Heart right ventricle (tissue), 16 donors: Measurements from ENCODE around the gene REEP1. TPM values are rescaled to one million over a fixed set of nuclear protein-coding genes. Genes with fewer than 3 reads are reported as not detected.

ENCODE experiments used
- ATAC-seq, 8 donors: fragments of 200-7000 bp; cut with Tn5 transposase; one replicate each; pipeline ENCODE4 v1.9.1; 2020; ENCODE audit warnings: mild to moderate bottlenecking in 8 of 8, moderate library complexity in 8 of 8, moderate number of reproducible peaks in 1 of 8
- DNase-seq, 2 donors: peaks; one replicate each; pipeline ENCODE4 v3.0.0-alpha.2; 2020
- H3K27ac ChIP-seq, 10 donors: fragments of 200-600 bp; sonication (generic) in 2 of 10; one replicate each; pipeline versions ENCODE4 v1.5.0 to v1.8.0; 2020 to 2022; ENCODE audit warnings: mild to moderate bottlenecking in 3 of 10
- H3K27me3 ChIP-seq, 7 donors: fragments of 200-600 bp; one replicate each; pipeline ENCODE4 v1.8.0; 2021 to 2022; ENCODE audit warnings: mild to moderate bottlenecking in 2 of 7
- H3K36me3 ChIP-seq, 9 donors: fragments of 200-600 bp; sonication (generic) in 1 of 9; one replicate each; pipeline versions ENCODE4 v1.5.0 to v1.8.0; 2020 to 2022; ENCODE audit warnings: mild to moderate bottlenecking in 2 of 9
- H3K4me1 ChIP-seq, 9 donors: fragments of 200-600 bp; sonication (generic) in 1 of 9; one replicate each; pipeline versions ENCODE4 v1.5.0 to v1.8.0; 2020 to 2022; ENCODE audit warnings: mild to moderate bottlenecking in 4 of 9
- H3K4me3 ChIP-seq, 10 donors: fragments of 200-600 bp; sonication (generic) in 2 of 10; one replicate each; pipeline versions ENCODE4 v1.5.0 to v1.8.0; 2020 to 2022; ENCODE audit warnings: mild to moderate bottlenecking in 7 of 10, moderate library complexity in 2 of 10
- H3K9me3 ChIP-seq, 11 donors: fragments of 200-600 bp in 10 of 11; sonication (generic) in 2 of 11; one replicate each; pipeline versions ENCODE4 v1.5.0 to v1.8.0; 2013 to 2022; ENCODE audit warnings: mild to moderate bottlenecking in 2 of 11, control low read depth in 1 of 11, moderate library complexity in 1 of 11
- CTCF ChIP-seq, 9 donors: fragments of 200-600 bp; sonication (generic) in 2 of 9; IDR thresholded peaks; one replicate each; pipeline versions ENCODE4 v1.5.0 to v1.8.0; 2021 to 2022; ENCODE audit warnings: antibody characterized with exemption in 9 of 9, mild to moderate bottlenecking in 5 of 9, moderate library complexity in 1 of 9
- WGBS, 2 donors: extraction: QIAGEN DNeasy Blood & Tissue Kit; methylation state at CpG; one replicate each; pipeline ENCODE4 v1.1.7; 2013; ENCODE audit warnings: inconsistent platforms in 1 of 2; 5-methylcytosine and 5-hydroxymethylcytosine counted together
- intact Hi-C, 10 donors: fragments of 100-400 bp; cut with DNase I; formaldehyde crosslinking; loops; one replicate each; pipeline versions ENCODE4 v1.11.1 to v1.14.2; 2022
- polyA plus RNA-seq, 2 donors: library from polyadenylated mRNA; stranded (reverse); fragments of 200-250 nt; gene quantifications; one replicate each; pipeline ENCODE4 v1.2.3, GENCODE V29; 2013
- total RNA-seq, 10 donors: library from RNA; stranded (reverse); fragmentation: NEBNext Ultra II Directional in 3 of 10; extraction: Animal tissue kit (Norgen Biotek cat#: 25700) in 3 of 10; gene quantifications; one replicate each; pipeline versions ENCODE4 v1.2.1 to v1.2.4, GENCODE V29; 2021 to 2023
- donor health status: Arrhythmogenic right ventricular cardiomyopathy.
- donor health status: ischemic (EF 13 %, LVEDD 7.1; RV severe dilation, severe dysfunction).
- donor health status: healthy with polysubstance abuse.
- donor health status: DM: no; HTN: yes; CAD: no.
- donor health status: DM: no; HTN: no; CAD: no.
- donor health status: ischemic (EF 25% LVEDD 6.9; RV normal size, moderate dysfunction).
- donor health status: ischemic (EF 25% LVEDD 5.7; RV mildly dilated, moderate dysfunction).
- donor health status: healthy.
- donor health status: DM: yes; HTN: yes; CAD: no.
- donor health status: Ischemic cardiomyopathy.
- donor health status: ischemic (EF 35%, LVEDD 5.7; RV mildly dilated, moderate dysfunction).
- donor health status: nonischemic (EF 11% LVEDD 7.7; RV severe dilation, severe dysfunction).
- donor health status: DM: yes; HTN: yes; CAD: no.
- donor health status: PGD.
- donor health status: ischemic (EF 29% LVEDD 5.4; RV normal size, mild dysfunction).
- donor health status: nonischemic (EF 23%, LVEDD 6.1; RV moderate dilation, normal function).

Gene REEP1
- total and polyA plus RNA-seq, 12 donors = 15.2 to 30.5 (median 25.6) TPM

GRCh38 chr2:86290596-86291327 is 46.7 kb downstream of the REEP1 start:
- DNase-seq = peak; percentile 25 to 47
- ATAC-seq = peak; percentile 54 to 86 (median 76)
- Histone ChIP-seq H3K36me3 (no peaks in the 10 kb centered on the region), H3K27me3 (no peaks in the 10 kb centered on the region), H3K4me3 (no peak overlapping the region), H3K9me3 (no peaks in the 10 kb centered on the region), H3K4me1 (peaks cover 0 to 59% (median 32%) of the 10 kb centered on the region in 9 donors), H3K27ac (peak overlapping the region in 8 of 10 donors; percentile 12 to 68 (median 62))
- intact Hi-C loops = loop anchor here in 2 of 10 donors (10.0 kb wide), 2 partner anchors 74 to 84 kb away; no protein-coding TSS in a partner anchor
- 58 to 64% methylated on average over 5 of the region's 5 CpGs for WGBS, 2 donors
- no peak for TF ChIP-seq CTCF (IDR thresholded peaks at IDR 0.05)

GRCh38 chr2:86286516-86286915 is 50.9 kb downstream of the REEP1 start:
- Histone ChIP-seq H3K4me1 (peaks cover 0 to 64% (median 27%) of the 10 kb centered on the region in 9 donors), H3K9me3 (no peaks in the 10 kb centered on the region), H3K27me3 (no peaks in the 10 kb centered on the region), H3K4me3 (no peak overlapping the region), H3K27ac (peak overlapping the region in 2 of 10 donors; percentile 14 to 26), H3K36me3 (no peaks in the 10 kb centered on the region)
- ATAC-seq = peak in 6 of 8 donors; percentile 20 to 64 (median 42)
- intact Hi-C loops = loop anchor here in 2 of 10 donors (10.0 kb wide), 1 partner anchor 62 kb away; no protein-coding TSS in a partner anchor
- DNase-seq = no peak
- 24 to 46% methylated on average over 3 of the region's 3 CpGs for WGBS, 2 donors
- TF ChIP-seq CTCF (IDR thresholded peaks at IDR 0.05) = no peak

- ATAC-seq (peak in 1 of 8 donors; percentile 25), DNase-seq (no peak)
- Histone ChIP-seq H3K4me1 (peaks cover 0 to 63% (median 22%) of the 10 kb centered on the region in 9 donors), H3K36me3 (no peaks in the 10 kb centered on the region), H3K4me3 (no peak overlapping the region), H3K27me3 (no peaks in the 10 kb centered on the region), H3K27ac (peak overlapping the region in 2 of 10 donors; percentile 14 to 26), H3K9me3 (no peaks in the 10 kb centered on the region)
- intact Hi-C loops = loop anchor here in 2 of 10 donors (10.0 kb wide), 1 partner anchor 61 kb away; no protein-coding TSS in a partner anchor
- no peak for TF ChIP-seq CTCF (IDR thresholded peaks at IDR 0.05)
- WGBS, 2 donors = 51 to 52% methylated on average over 7 of the region's 7 CpGs
These were observed 51.4 kb downstream of the REEP1 start for GRCh38 chr2:86285981-86286380.

GRCh38 chr2:86285571-86285970 is 51.9 kb downstream of the REEP1 start:
- WGBS, 2 donors = 50 to 59% methylated on average over 3 of the region's 3 CpGs
- Histone ChIP-seq H3K27ac (no peak overlapping the region), H3K36me3 (no peaks in the 10 kb centered on the region), H3K4me3 (no peak overlapping the region), H3K9me3 (no peaks in the 10 kb centered on the region), H3K27me3 (no peaks in the 10 kb centered on the region), H3K4me1 (peaks cover 0 to 63% (median 26%) of the 10 kb centered on the region in 9 donors)
- no peak for TF ChIP-seq CTCF (IDR thresholded peaks at IDR 0.05)
- no peak for ATAC-seq
- intact Hi-C loops = loop anchor here in 2 of 10 donors (10.0 kb wide), 1 partner anchor 61 kb away; no protein-coding TSS in a partner anchor
- no peak for DNase-seq
